Right kidney (tissue), 1 donor: ENCODE results near the gene HEATR3.

ENCODE experiments used
- DNase-seq: peaks from one replicate; pipeline ENCODE4 v3.0.0-alpha.2; 2016

The HEATR3 gene

DNA sequence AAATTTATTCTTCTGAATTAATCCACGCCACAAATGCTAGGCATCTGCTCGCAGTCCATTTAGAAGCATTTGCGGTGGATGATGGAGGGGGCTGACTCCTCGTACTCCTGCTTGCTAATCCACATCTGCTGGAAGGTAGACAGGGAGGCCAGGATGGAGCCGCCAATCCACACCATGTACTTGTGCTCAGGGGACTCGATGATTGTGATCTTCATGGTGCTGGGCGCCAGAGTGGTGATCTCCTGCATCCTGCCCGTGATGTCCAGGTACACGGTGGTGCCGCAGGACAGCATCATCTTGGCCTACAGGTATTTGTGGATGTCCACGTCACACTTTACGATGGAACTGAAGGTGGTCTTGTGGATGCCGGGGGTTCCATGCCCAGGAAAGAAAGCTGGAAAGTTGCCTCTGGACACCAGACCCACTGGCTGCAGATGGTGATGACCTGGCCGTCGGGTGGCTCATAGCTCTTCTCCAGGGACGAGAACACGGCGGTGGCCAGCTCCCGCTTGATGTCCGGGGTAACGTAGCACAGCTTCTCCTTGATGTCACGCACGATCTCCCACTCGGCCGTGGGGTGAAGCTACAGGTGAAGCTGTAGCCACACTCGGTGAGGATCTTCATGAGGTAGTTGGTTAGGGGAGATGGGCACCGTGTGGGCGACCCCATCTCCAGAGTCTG is 7.5 kb upstream of the HEATR3 start:
- no peak for DNase-seq

DNA sequence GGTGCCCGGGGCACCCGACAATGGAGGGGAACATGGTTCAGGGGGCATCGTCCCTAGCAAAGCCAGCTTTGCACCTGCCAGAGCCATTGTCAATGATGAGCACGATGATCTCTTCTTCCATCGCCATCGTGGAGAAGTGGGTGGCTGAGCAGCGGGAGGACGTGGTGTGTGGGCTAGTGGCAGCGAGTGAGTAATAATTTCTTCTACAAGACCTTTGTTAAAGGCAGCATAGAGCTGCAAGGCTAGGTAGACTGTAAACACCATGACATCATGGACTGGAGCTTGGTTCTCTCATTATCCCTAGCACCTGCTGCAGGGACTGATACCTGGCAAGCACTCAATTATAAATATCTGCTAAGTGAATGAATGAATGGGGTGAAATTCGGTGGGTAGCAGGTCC is 6.7 kb upstream of the HEATR3 start:
- no peak for DNase-seq

DNA sequence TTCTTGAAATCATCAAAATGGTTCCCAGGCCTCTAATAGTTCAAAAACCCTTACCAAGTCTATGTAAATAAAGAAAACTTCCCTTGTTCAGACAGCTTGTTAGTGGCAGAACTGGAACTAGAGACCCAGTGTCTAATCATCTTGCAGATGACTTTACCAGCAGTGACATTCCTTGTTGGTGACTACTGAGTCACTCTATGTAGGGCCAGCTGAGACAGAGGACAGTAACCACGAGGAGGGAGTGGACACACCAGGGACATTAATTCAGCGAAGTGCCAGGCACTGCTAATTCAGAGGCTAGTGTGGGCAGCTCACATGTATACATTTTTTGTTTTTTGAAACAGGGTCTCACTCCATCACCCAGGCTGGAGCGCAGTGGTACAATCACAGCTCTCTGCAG is 6.1 kb upstream of the HEATR3 start:
- no peak for DNase-seq

- no peak for DNase-seq
These were observed 4.4 kb upstream of the HEATR3 start for GRCh38 chr16:50061326-50061725.

- DNase-seq, result no peak
These were observed 538 bp upstream of the HEATR3 start for GRCh38 chr16:50065241-50065623.

DNA sequence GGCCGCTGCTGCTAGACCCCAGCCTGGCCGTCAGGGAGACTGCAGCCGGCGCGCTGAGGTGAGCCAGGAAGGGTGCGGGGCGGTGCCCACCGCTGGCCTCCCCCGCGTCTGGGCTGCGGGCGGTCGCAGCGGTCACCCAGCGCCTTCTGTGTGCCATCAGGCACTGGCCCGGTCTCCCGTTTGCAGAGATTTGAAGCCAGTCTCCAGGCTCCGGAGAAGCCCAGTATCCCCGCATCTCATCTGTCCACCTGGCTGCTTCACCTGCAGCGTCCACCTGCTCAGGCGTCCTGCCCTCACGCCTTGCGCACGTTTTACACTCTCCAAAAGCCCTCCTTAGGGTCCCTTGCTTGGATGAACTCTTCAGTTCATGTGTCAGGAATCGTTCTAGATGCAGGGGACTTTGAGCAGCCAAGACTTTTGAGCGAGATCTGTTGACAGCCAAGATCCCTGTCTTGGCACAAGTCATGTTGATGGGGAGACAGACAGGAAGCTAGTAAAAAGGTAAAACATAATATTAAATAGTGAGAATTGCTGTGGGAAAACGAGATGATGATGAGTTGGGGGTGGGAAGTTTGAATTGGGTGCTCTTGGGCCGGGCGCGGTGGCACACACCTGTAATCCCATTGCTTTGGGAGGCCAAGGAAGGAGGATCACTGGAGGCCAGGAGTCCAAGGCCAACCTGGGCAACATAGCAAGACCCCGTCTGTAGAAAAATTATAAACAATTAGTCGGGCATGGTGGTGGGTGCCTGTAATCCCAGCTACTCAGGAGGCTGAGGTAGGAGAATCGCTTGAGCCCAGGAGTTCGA is 916 bp downstream of the HEATR3 start:
- DNase-seq, result no peak

DNA sequence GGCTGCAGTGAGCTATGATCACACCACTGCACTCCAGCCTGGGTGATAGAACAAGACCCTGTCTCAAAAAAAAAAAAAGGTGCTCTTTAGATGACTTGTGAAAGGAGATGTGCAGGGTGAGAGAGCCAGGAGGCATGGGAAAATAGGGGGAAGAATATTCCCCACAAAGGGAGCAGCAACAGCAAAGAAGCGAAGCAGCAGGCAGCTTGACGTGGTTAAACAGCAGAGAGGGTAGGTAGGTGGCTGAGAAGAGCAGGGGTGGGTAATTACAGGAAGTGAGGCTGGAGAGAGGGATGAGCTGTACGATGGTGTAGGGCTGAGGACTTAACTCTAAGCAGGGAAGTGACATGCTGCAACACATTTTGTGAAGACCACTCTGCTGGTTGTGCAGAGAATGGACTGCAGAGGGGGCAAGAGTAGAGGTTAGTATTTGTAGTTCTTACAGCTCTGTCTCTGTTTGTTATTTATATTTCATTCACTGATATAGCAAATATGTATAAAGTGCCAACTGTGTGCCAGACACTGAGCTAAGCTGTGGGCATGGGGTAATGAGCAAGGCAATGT is 1.6 kb downstream of the HEATR3 start:
- DNase-seq, result no peak

DNA sequence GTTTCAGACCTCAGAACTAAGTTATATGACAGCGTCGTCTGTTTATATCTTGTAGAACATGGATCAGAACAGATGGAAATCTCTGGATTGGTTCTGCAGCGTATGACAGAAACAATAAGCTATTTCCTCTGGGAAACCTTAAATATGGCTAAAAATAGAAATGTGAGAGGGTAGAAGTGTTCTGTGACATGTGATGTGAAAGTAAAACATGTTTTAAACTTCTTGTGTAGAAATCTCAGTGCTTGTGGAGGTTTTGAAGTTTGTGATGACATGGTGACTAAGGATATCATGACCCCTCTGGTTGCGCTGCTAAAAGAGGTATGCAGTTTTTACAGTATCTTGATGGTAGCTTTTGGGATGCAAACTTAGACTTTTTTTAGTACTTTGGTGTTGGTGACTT is 2.8 kb downstream of the HEATR3 start:
- DNase-seq, result no peak

DNA sequence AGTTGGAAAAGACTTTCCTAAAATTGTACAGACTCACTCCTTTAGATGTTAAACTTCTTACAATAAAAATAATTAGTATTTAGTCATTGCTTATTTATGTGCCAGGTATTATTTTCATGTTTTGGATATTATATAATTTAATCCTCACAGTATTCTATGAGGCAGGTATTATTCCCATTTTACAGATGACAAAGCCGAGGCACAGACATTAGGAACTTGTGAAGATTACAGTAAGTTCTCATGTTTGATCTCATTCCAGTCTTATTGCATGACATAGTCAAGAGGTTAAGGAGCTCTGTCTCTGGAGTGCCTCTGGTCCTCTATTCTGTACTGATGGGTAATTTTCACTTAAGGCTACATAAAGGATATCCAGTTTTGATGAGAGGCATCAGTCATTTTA is 3.3 kb downstream of the HEATR3 start:
- no peak for DNase-seq

DNA sequence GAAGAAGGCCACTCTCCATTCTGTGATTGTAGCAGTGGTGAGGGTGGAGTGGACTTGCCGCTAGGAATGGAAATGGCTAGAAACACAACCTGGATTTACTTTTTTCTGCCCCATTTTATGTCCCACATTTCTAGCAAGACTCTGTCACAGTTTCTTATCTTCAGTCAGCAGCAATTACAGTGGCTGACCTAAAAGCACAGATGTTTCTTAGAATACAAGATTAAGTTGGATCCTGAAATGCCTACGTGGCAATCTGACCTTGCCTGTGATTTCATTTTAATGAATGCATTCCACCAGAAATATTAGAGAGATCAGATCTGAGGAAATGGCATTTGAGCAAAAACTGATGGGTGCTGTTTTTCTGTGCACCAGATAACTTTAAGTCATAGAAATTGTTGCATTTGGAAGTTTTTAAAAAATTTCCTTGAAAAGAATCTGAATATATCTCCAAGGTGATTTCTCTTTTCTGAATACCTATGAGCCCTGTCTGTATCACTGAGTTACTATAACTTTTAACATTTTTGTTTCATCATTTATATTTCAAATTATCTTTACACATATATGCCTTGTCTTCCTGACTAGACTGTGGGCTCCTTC is 5.4 kb downstream of the HEATR3 start:
- DNase-seq, result no peak

- no peak for DNase-seq
These were observed 7.0 kb downstream of the HEATR3 start for GRCh38 chr16:50072730-50073129.

GRCh38 chr16:50079397-50080140 is 13.8 kb downstream of the HEATR3 start:
- DNase-seq, result no peak

GRCh38 chr16:50081428-50082018 is 15.8 kb downstream of the HEATR3 start:
- DNase-seq, result no peak

DNA sequence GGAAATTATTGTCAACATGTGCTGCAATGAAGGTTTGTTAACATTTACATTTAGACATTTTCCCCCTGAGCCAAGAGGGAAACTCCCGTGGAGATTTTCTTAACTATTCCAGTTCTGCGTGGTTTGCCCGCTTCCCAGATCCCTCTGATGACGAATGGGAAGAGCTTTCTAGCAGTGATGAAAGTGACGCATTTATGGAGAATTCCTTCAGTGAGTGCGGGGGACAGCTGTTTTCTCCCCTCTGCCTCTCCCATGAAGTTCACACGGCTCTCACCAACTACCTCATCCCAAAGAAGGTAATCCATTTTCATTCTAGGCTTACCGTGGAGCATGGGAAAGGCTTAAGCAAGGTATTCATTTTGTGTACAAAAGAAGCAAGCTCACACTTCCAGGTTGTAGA is 18.2 kb downstream of the HEATR3 start:
- no peak for DNase-seq

- no peak for DNase-seq
These were observed 20.4 kb downstream of the HEATR3 start for GRCh38 chr16:50086176-50086575.

DNA sequence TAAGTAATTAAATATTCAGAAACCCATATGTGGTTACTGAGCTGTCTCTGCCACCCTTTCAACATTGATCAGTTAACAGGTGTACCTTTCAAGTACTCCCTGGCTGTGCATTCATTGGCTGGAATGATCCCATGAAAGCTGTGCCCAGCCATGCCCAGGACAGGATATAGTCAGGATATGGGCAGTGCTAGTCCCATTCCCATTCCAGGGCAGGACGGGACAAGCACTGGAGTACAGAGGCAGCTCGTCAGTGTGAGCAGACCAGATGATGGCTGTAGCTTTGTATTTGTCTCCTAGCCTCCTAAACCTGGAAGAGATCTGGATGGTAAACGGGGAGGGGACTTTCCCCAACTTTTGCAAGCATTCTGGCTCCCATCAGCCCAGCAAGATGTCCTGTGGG is 22.5 kb downstream of the HEATR3 start:
- no peak for DNase-seq

- DNase-seq, result no peak
These were observed 27.1 kb downstream of the HEATR3 start for GRCh38 chr16:50092891-50093290.

- no peak for DNase-seq
These were observed 28.1 kb downstream of the HEATR3 start for GRCh38 chr16:50093607-50094539.

- no peak for DNase-seq
These were observed 31.0 kb downstream of the HEATR3 start for GRCh38 chr16:50096791-50097190.

DNA sequence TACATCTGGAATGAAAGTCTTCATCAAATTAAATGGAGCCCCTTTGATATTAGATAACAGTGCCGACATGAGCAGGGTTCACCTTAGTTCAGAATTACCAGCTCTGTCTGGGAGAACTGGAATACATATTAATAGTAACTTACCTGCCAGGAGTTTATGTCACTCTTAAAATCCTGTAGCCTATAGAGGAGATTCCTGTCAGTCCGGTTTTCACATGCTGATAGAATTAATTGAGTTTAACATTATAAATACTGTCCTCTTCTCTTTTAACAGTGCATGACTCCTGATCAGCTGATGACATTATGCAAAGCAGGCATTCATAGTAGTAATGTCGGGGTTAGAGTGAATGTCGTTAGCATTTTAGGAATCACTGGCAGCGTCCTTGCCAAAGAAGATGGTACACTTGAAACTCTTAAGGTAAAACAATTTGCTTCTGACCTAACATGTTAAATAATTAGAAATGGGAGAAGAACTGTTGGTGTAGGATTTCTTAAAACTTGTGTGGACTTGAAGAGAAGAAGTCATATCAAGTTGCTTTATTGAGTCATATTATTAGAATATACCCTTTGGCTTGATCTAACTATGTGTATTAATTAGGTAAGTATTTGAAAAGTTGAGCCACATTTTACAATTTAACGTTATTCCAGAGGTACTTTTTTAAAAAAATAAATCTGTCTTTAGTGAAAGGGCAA is 34.3 kb downstream of the HEATR3 start:
- DNase-seq, result no peak
